Esophagus (tissue), 2 donors: ENCODE data around the gene AGXT. TPM values are rescaled to one million over a fixed set of nuclear protein-coding genes. Genes with fewer than 3 reads are reported as not detected.

ENCODE experiments used
- H3K27ac ChIP-seq, 2 donors: one replicate each; pipeline ENCODE4 v1.5.1; 2013; ENCODE audit warnings: low read depth in 2 of 2, mild to moderate bottlenecking in 2 of 2, inconsistent platforms in 1 of 2, low read length in 1 of 2, moderate library complexity in 1 of 2
- H3K27me3 ChIP-seq, 2 donors: one replicate each; pipeline ENCODE4 v1.6.1; 2013; ENCODE audit warnings: low read length in 2 of 2, control low read depth in 1 of 2, mild to moderate bottlenecking in 1 of 2; ENCODE audit not compliant: insufficient read depth in 2 of 2, control insufficient read depth in 1 of 2
- H3K36me3 ChIP-seq, 2 donors: one replicate each; pipeline ENCODE4 v1.6.1; 2013; ENCODE audit warnings: low read length in 1 of 2; ENCODE audit not compliant: control insufficient read depth in 2 of 2, insufficient read depth in 2 of 2
- H3K4me1 ChIP-seq, 2 donors: one replicate each; pipeline ENCODE4 v1.6.1; 2013; ENCODE audit warnings: low read length in 1 of 2; ENCODE audit not compliant: control insufficient read depth in 2 of 2, insufficient read depth in 2 of 2
- H3K4me3 ChIP-seq, 2 donors: one replicate each; pipeline ENCODE4 v1.5.1; 2013; ENCODE audit warnings: low read length in 2 of 2, mild to moderate bottlenecking in 2 of 2, low read depth in 1 of 2, moderate library complexity in 1 of 2
- H3K9me3 ChIP-seq, 2 donors: one replicate each; pipeline ENCODE4 v1.6.1; 2013; ENCODE audit warnings: mild to moderate bottlenecking in 2 of 2, low read depth in 1 of 2, low read length in 1 of 2, moderate library complexity in 1 of 2; ENCODE audit not compliant: control insufficient read depth in 2 of 2, insufficient read depth in 1 of 2
- WGBS, 2 donors: extraction: QIAGEN DNeasy Blood & Tissue Kit; methylation state at CpG; one replicate each; pipeline ENCODE4 v1.1.7; 2013; 5-methylcytosine and 5-hydroxymethylcytosine counted together
- polyA plus RNA-seq, 2 donors: library from polyadenylated mRNA; stranded (reverse); fragments of 200-250 nt; gene quantifications; one replicate each; pipeline ENCODE4 v1.2.3, GENCODE V29; 2013
- donor health status: healthy with polysubstance abuse.
- donor health status: Bipolar disorder and iron deficiency.

Gene AGXT
- polyA plus RNA-seq, 2 donors, result not detected

- no peaks in the 10 kb centered on the region for H3K27me3 ChIP-seq
- peak overlapping the region in 1 of 2 donors; percentile 5 for H3K4me3 ChIP-seq
- H3K36me3 ChIP-seq, result no peaks in the 10 kb centered on the region
- peaks cover 9 to 33% of the 10 kb centered on the region in 2 donors for H3K4me1 ChIP-seq
- no peaks in the 10 kb centered on the region for H3K9me3 ChIP-seq
- H3K27ac ChIP-seq, result peak overlapping the region in 1 of 2 donors; percentile 83
- 28 to 29% methylated on average over 36 of the region's 36 CpGs for WGBS, 2 donors
These were observed 45.4 kb downstream of the AGXT start for GRCh38 chr2:240913810-240914644.

- H3K36me3 ChIP-seq, result no peaks in the 10 kb centered on the region
- no peak overlapping the region for H3K27ac ChIP-seq
- WGBS, 2 donors, result 43 to 47% methylated on average over 25 of the region's 25 CpGs
- peaks cover 9 to 30% of the 10 kb centered on the region in 2 donors for H3K4me1 ChIP-seq
- no peaks in the 10 kb centered on the region for H3K27me3 ChIP-seq
- H3K9me3 ChIP-seq, result no peaks in the 10 kb centered on the region
- H3K4me3 ChIP-seq, result no peak overlapping the region
These were observed 46.3 kb downstream of the AGXT start for GRCh38 chr2:240914645-240915525.

- no peaks in the 10 kb centered on the region for H3K9me3 ChIP-seq
- H3K4me1 ChIP-seq, result peaks cover 9 to 31% of the 10 kb centered on the region in 2 donors
- H3K4me3 ChIP-seq, result no peak overlapping the region
- H3K36me3 ChIP-seq, result no peaks in the 10 kb centered on the region
- 37% methylated on average over 28 to 34 of the region's 34 CpGs for WGBS, 2 donors
- H3K27ac ChIP-seq, result no peak overlapping the region
- no peaks in the 10 kb centered on the region for H3K27me3 ChIP-seq
These were observed 47.1 kb downstream of the AGXT start for GRCh38 chr2:240915526-240916341.

GRCh38 chr2:240916571-240917008, 48.0 kb downstream of the AGXT start:
- WGBS, 2 donors, result 7 to 8% methylated on average over 22 to 24 of the region's 24 CpGs
- Histone ChIP-seq H3K36me3 (no peaks in the 10 kb centered on the region), H3K27ac (no peak overlapping the region), H3K27me3 (no peaks in the 10 kb centered on the region), H3K4me3 (no peak overlapping the region), H3K9me3 (no peaks in the 10 kb centered on the region), H3K4me1 (peaks cover 14 to 39% of the 10 kb centered on the region in 2 donors)

- Histone ChIP-seq H3K36me3 (no peaks in the 10 kb centered on the region), H3K9me3 (no peaks in the 10 kb centered on the region), H3K27ac (no peak overlapping the region), H3K27me3 (no peaks in the 10 kb centered on the region), H3K4me1 (peaks cover 14 to 45% of the 10 kb centered on the region in 2 donors), H3K4me3 (no peak overlapping the region)
- 85 to 89% methylated on average over 20 of the region's 20 CpGs for WGBS, 2 donors
These were observed 48.5 kb downstream of the AGXT start for GRCh38 chr2:240917009-240917683.

GRCh38 chr2:240917684-240918257, 49.1 kb downstream of the AGXT start:
- WGBS, 2 donors, result 59 to 68% methylated on average over 10 of the region's 10 CpGs
- peaks cover 14 to 47% of the 10 kb centered on the region in 2 donors for H3K4me1 ChIP-seq
- no peaks in the 10 kb centered on the region for H3K27me3 ChIP-seq
- no peak overlapping the region for H3K4me3 ChIP-seq
- no peaks in the 10 kb centered on the region for H3K36me3 ChIP-seq
- no peak overlapping the region for H3K27ac ChIP-seq
- no peaks in the 10 kb centered on the region for H3K9me3 ChIP-seq

GRCh38 chr2:240918258-240919091, 49.9 kb downstream of the AGXT start:
- H3K4me3 ChIP-seq, result no peak overlapping the region
- H3K4me1 ChIP-seq, result peaks cover 14 to 52% of the 10 kb centered on the region in 2 donors
- 82 to 88% methylated on average over 35 to 36 of the region's 36 CpGs for WGBS, 2 donors
- no peaks in the 10 kb centered on the region for H3K36me3 ChIP-seq
- H3K27ac ChIP-seq, result no peak overlapping the region
- no peaks in the 10 kb centered on the region for H3K27me3 ChIP-seq
- no peaks in the 10 kb centered on the region for H3K9me3 ChIP-seq

GRCh38 chr2:240919161-240919781, 50.6 kb downstream of the AGXT start:
- no peaks in the 10 kb centered on the region for H3K36me3 ChIP-seq
- H3K9me3 ChIP-seq, result no peaks in the 10 kb centered on the region
- no peak overlapping the region for H3K27ac ChIP-seq
- no peaks in the 10 kb centered on the region for H3K27me3 ChIP-seq
- H3K4me1 ChIP-seq, result peaks cover 14 to 47% of the 10 kb centered on the region in 2 donors
- WGBS, 2 donors, result 87% methylated on average over 19 of the region's 19 CpGs
- H3K4me3 ChIP-seq, result no peak overlapping the region
